T-helper 2 cell treated with Interferon-gamma antibody and Interleukin-4, amounts not matched to agents 100 ng/mL and 5 ng/mL, for 36 hours (primary cell): ENCODE data around the gene MAOA. TPM values are rescaled to one million over a fixed set of nuclear protein-coding genes. Genes with fewer than 3 reads are reported as not detected.
"Not testable (repeated sequence)": the region's sequence is repeated elsewhere in the genome, so short reads cannot be mapped to it uniquely, and the experiment has no call there.

Experiments used
- intact Hi-C: fragments of 100-400 bp; cut with micrococcal nuclease; formaldehyde crosslinking; loops from one replicate; pipeline ENCODE4 v1.15.1; 2023
- total RNA-seq: library from RNA; stranded (reverse); gene quantifications from 2 replicates; pipeline ENCODE4 v1.2.3, GENCODE V29; 2022

MAOA gene
- total RNA-seq, 1 donor from 2014 or later = 19.6 TPM

DNA sequence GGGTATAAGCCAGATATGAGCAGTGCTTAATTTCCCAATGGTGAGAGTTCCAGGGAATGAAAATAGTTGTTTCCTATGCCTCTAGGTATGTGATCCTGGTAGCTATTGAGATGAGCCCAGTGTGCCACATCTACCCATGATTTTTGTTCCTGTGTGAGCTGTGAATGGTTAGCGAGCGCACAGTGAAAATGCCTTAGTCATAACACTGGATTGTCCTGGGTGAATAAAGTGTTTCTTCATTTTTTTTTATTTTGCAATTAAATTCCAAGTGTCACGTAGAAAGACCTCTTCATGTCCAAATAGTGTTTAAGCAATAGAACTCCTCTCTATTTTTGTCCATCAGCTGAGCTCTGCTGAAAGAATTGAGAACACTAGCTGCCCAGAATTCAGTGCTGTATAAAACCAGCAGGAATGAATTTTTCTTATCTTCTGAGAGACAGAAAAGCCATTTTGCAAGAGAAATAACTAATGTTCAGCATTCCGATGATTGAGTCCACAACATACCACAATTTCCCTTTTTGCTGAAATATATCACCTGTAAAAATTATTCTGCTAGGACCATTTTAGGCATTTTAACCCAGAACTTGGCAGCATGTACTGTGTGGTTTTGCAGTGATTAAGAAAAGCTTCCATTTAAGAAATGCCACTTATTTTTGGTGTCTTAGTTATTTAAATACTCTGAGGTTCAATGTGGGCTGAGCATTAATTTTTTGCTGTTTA, 5.6 kb downstream of the MAOA start:
- intact Hi-C loops = no loop called here

- intact Hi-C loops = no loop called here
These were observed 7.1 kb downstream of the MAOA start for GRCh38 chrX:43663173-43663572.

DNA sequence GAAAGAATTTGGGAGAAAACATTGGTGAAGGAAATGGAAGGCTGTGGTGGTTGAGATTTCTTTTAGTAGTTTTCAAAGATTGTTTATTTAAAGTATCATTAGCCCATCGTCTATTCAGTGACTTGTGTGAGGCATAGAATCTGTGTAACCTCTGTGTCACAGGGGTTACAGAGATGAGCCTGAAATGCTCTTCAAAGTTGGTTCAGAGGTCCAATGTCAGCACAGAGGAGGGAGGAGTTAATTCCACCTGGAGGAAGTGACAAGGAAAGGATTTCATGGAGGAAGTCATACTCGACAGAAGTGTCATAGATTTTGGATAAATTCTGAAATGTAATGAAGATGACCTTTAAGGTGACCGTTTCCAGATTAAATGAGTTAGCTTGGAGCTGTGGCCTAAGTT, 8.2 kb downstream of the MAOA start:
- intact Hi-C loops = no loop called here

DNA sequence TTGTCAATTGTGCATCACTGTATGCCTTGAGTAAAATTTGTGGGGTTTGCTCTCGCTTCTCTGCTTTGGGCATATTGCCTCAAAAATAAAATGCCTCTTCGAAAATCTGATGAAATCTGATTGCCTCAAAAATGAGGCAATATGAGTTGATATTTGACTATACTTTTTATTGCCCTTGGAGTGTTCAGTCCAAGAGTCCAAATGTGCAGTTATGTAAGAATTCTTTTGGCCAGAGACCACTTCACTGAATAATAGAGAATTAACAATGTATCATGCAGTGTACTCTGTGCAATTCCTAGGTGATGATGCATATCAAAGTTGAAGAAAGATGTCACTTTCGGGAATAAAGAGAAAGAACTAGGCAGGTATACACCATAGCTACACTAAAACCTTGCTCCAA, 8.6 kb downstream of the MAOA start:
- intact Hi-C loops = no loop called here

DNA sequence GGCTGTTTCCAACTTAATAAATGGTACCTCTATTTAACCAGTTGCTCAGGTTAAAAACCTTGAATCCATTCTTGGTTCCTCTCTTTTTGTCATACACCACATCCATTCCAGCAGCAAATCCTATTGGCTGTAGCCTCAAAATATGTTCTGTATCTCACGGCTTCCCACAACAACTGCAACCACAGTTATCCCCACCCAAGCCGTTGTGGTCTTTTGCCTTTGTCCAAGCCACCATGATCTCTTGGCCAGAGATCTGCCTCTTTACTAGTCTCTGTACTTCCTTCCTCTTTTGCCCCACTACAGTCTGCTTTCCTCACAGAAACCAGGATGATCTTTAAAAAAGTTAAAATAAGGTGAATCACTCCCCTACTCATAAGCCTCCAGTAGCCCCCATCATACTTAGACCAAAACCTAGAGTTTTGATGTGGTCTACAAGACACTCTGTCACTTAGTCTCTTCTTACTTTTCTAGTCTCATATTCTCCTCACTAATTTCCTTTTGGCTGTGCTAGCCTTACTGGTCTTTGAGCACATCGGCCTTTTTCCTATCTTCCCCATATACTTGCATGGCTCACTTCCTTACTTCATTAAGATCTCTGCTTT, 10.3 kb downstream of the MAOA start:
- intact Hi-C loops = no loop called here

GRCh38 chrX:43675965-43676628, 20.0 kb downstream of the MAOA start:
- intact Hi-C loops = not testable (repeated sequence)

- intact Hi-C loops = no loop called here
These were observed 21.0 kb downstream of the MAOA start for GRCh38 chrX:43676971-43677572.

DNA sequence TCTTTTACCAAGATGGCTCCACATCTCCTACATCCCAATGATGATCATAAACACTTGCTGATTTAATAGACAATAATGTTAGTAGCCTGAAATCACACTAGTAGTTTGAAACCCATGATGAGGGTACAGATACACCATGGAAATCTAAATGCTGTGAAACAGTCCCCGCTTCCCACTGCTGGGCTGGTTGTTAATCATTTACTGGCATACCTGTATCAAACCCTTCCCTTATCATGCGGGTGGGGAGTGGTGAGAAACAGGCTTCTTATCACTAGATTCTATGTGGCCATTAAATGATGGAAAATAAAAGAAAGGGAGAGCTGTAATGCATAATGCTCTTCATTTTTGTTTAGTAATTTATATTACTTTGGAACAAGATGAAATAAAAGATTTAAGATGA, 21.9 kb downstream of the MAOA start:
- intact Hi-C loops = no loop called here

DNA sequence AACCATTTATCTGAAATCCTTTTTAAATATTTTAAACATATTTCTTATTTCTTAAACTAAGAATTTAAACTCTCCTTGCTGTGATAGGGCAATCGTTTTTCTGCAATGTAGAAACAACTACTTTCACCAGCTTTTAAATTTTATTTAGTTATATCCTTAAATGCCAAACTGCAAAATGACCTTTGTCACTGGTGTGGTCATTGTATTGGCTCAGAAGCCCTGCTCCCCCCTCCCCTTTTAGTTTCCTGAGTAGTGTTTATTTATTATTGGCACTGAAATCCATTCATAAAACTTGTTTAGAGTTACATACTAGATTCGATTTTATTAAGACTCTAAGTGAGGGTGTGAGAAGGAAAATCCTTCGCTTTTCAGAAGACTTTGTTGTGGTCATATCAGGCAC, 23.0 kb downstream of the MAOA start:
- intact Hi-C loops = no loop called here

- intact Hi-C loops = no loop called here
These were observed 23.7 kb downstream of the MAOA start for GRCh38 chrX:43679778-43680177.

GRCh38 chrX:43682726-43683125, 26.6 kb downstream of the MAOA start:
- intact Hi-C loops = no loop called here

GRCh38 chrX:43685221-43685620, 29.1 kb downstream of the MAOA start:
- intact Hi-C loops = no loop called here

- intact Hi-C loops = no loop called here
These were observed 32.5 kb downstream of the MAOA start for GRCh38 chrX:43688586-43688985.

GRCh38 chrX:43693602-43694406, 37.7 kb downstream of the MAOA start:
- intact Hi-C loops = no loop called here

DNA sequence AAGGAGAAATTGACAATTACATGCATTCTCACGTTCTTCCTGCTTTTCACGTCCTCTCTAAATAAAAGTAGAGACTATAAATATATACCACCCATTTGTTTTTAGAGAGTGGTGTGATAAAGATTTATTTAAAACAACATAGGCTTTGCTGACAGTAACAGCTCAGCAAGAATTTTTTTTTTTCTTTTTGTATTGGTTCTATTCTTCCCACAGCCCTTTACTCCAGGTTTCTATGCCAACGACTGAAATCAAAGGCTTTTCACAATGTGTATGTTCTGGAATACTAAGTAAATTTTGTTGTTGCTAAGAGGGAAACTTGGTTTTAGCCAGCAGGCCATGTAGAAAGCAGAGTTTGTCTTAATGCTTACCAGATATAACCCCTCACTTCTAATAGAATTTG, 43.4 kb downstream of the MAOA start:
- intact Hi-C loops = no loop called here

- intact Hi-C loops = no loop called here
These were observed 46.0 kb downstream of the MAOA start for GRCh38 chrX:43702079-43702524.

DNA sequence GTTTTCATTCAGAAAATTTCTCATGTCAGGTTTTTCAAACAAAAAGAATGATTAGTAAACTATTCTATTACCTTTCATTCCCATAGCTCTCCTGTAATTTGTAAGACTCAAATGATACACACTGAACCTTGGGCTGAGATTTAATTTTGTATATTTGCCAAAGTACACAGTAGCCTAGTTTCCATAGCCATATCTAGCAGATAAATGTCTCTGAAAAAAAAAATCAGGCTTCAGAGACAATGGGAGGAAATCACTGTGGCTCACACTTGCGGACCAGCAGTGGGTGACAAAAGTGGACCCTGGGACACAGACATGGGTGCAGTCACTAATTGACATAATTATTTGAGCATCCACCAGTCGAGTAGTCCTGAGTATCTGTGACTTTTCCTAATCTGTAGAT, 46.6 kb downstream of the MAOA start:
- intact Hi-C loops = no loop called here

DNA sequence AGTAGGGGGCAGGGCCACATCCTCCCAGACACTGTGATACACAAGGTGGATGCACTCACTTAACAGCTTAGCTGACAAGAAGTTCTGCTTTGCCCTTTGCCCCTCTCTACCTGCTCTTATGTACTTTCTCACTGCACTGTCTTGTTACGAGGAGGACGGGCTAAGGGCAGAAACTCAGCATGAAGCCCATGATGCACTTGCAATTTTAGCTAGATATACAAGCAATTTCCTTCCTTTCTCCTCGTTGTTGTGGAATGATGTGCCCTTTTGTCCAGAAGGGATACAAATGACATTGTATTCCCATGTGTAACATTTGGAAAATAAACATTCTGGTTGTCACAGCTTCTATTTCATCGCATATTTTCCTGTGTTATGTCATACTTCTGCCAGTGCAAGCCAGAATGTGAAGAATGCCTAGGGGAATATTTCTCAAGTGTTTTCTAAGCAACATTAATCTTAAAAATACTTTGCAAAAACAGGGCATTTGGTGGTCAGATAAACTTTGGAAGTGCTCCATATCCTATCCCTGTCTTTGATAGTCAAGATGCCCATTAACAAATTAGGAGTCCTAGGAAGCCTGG, 47.2 kb downstream of the MAOA start:
- intact Hi-C loops = no loop called here

DNA sequence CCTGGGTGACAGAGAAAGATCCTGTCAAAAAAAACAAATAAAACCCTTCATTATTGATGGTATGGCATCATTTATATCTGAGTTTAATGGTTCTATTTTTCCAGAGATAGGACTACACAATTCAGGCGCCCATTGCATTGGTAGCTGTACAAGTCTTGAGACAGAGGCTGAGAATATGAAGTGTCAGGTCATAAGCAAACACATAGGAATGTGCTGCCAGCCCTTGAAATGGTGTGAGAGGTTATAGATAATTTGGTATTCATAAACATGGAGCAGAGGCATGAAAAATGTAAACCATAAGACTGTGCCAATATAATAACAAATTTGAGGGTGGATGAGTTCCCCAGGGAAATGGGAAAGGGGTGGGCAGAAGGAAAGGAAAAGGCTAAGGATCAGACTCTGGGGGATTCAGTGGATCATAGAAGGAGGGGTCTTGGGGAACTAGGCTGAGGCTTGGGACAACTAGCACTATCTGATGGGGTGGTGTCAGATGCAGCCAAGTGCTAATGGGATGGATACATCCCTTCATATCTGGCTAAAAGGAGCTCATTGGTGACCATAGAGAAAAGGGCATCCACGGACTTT, 50.8 kb downstream of the MAOA start:
- intact Hi-C loops = no loop called here

DNA sequence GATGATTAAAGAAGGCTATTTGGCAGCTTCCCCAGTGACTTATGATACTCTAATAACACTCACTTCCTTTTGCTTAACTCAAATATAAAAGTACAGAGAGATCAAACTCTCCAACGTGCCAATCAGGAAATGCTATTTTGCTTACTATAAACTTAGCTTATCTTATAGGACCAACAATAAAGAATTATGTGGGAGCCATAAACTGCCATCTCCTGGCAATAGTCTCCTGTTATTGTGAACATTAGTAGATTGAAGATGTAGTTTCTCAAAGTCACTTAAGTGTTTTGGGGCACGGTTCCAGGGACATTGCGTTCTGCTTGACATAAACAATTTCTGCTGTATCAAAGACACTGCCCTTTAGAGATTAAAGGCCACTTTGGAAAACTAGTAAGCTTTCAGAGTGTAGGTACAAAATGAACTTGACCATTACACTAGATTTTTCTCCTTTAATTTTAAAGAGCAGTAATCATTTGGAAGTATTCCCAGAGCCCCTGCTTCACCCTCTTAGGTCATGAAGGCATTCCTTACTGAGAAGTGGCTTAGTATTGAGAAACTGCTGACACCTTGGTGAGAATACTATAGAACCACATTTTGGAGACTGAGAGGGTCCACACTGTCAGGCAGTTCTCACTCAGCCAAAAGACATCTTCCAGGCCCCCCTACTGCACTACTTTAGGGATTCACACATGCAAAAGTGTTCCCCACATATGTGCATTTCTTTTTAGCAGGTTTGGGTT, 51.9 kb downstream of the MAOA start:
- intact Hi-C loops = no loop called here
